K562 (cell line): Measurements from ENCODE around the gene CNN3. TPM values are rescaled to one million over a fixed set of nuclear protein-coding genes. Genes with fewer than 3 reads are reported as not detected.

Experiments used
- ATF6 ChIP-seq: sonication (generic); formaldehyde crosslinking; IDR thresholded peaks from 2 replicates; pipeline ENCODE4 v1.4.0; 2020; ENCODE audit warnings: mild to moderate bottlenecking, missing genetic modification reagents
- BCL6 ChIP-seq: fragments of 250-450 bp; sonication (Bioruptor Pico); IDR thresholded peaks from 2 replicates; pipeline ENCODE4 v1.4.0; 2020
- CBFA2T2 ChIP-seq: fragments of 450-650 bp; conservative IDR thresholded peaks from 2 replicates; pipeline ENCODE4 v1.6.1; 2017; ENCODE audit warnings: mild to moderate bottlenecking
- DEAF1 ChIP-seq: fragments of 450-650 bp; formaldehyde crosslinking; IDR thresholded peaks from 2 replicates; pipeline ENCODE4 v1.4.0; 2020; ENCODE audit warnings: mild to moderate bottlenecking, moderate library complexity
- EHMT2 ChIP-seq: fragments of 450-650 bp; IDR thresholded peaks from 2 replicates; pipeline ENCODE4 v1.6.1; 2018; ENCODE audit warnings: antibody characterized with exemption
- HCFC1 ChIP-seq: IDR thresholded peaks from 2 replicates; pipeline ENCODE4 v1.6.1; 2012; ENCODE audit warnings: low read depth, low read length, improper control_type of control experiment
- ID3 ChIP-seq, 2 experiments: fragments of 250-450 bp in 1 of 2; fragments of 450-650 bp in 1 of 2; sonication (Bioruptor Pico) in 1 of 2; IDR thresholded peaks; 2 replicates each; pipeline versions ENCODE4 v1.6.1 to v1.8.0; 2016 to 2021; ENCODE audit warnings: mild to moderate bottlenecking in 2 of 2, moderate library complexity in 2 of 2, missing compliant biosample characterization in 1 of 2, missing genetic modification characterization in 1 of 2
- JUND ChIP-seq, 2 experiments: IDR thresholded peaks; 2 replicates in 1 of 2; 3 replicates in 1 of 2; pipeline ENCODE4 v1.6.1; 2011; ENCODE audit warnings: borderline replicate concordance in 2 of 2, low read depth in 2 of 2, low read length in 2 of 2, improper control_type of control experiment in 1 of 2, missing biosample characterization in 1 of 2, missing genetic modification characterization in 1 of 2, missing genetic modification reagents in 1 of 2
- MITF ChIP-seq: IDR thresholded peaks from 2 replicates; pipeline ENCODE4 v1.6.1; 2014; ENCODE audit warnings: antibody characterized with exemption
- NFRKB ChIP-seq: fragments of 450-650 bp; IDR thresholded peaks from 2 replicates; pipeline ENCODE4 v1.6.1; 2016; ENCODE audit warnings: low read depth
- NR2F6 ChIP-seq: fragments of 450-650 bp; formaldehyde crosslinking; IDR thresholded peaks from 2 replicates; pipeline ENCODE4 v1.4.0; 2020; ENCODE audit warnings: mild to moderate bottlenecking
- NR3C1 ChIP-seq: sonication (generic); formaldehyde crosslinking; IDR thresholded peaks from 2 replicates; pipeline ENCODE4 v1.8.1; 2022; ENCODE audit warnings: missing genetic modification reagents
- RAD51 ChIP-seq: fragments of 450-650 bp; IDR thresholded peaks from 2 replicates; pipeline ENCODE4 v1.7.1; 2016; ENCODE audit warnings: low read depth, mild to moderate bottlenecking, borderline replicate concordance
- SRSF1 ChIP-seq: fragments of 200-400 bp; formaldehyde crosslinking; IDR thresholded peaks from 2 replicates; pipeline ENCODE4 v1.6.1; 2017; ENCODE audit warnings: mild to moderate bottlenecking, low read depth, low read length, moderate library complexity
- TOE1 ChIP-seq, 2 experiments: fragments of 450-650 bp in 1 of 2; sonication (generic) in 1 of 2; formaldehyde crosslinking in 1 of 2; IDR thresholded peaks; 2 replicates each; pipeline versions ENCODE4 v1.7.1 to v1.8.0; 2016 to 2022; ENCODE audit warnings: borderline replicate concordance in 2 of 2, mild to moderate bottlenecking in 2 of 2, antibody characterized with exemption in 1 of 2, inconsistent platforms in 1 of 2, low read depth in 1 of 2, missing genetic modification reagents in 1 of 2, moderate library complexity in 1 of 2
- ZNF232 ChIP-seq: sonication (generic); formaldehyde crosslinking; IDR thresholded peaks from 2 replicates; pipeline ENCODE4 v1.8.0; 2022; ENCODE audit warnings: mild to moderate bottlenecking, missing genetic modification reagents
- ZNF431 ChIP-seq: sonication (generic); formaldehyde crosslinking; IDR thresholded peaks from 2 replicates; pipeline ENCODE4 v1.8.0; 2022; ENCODE audit warnings: mild to moderate bottlenecking, missing genetic modification reagents
- ZNF444 ChIP-seq: fragments of 250-450 bp; sonication (Bioruptor Pico); IDR thresholded peaks from 2 replicates; pipeline ENCODE4 v1.4.0; 2020; ENCODE audit warnings: mild to moderate bottlenecking, moderate library complexity
- ZNF449 ChIP-seq: fragments of 250-450 bp; sonication (Bioruptor Pico); IDR thresholded peaks from 2 replicates; pipeline ENCODE4 v1.8.0; 2022; ENCODE audit warnings: moderate library complexity, mild to moderate bottlenecking, inconsistent platforms
- polyA plus RNA-seq, 8 experiments: library from polyadenylated mRNA; depleted of rRNA in 4 of 8; stranded (reverse) in 5 of 8; unstranded in 3 of 8; fragments of >200 nt; fragmentation: Nextera tagmentation in 2 of 8; fragmentation: Illumina TruSeq in 1 of 8; extraction: Ambion mirVana in 2 of 8; extraction: Trizol in 1 of 8; gene quantifications; 2 replicates each; pipeline versions ENCODE4 v1.2.1 to v1.2.3, GENCODE V29; 2011 to 2014; ENCODE audit warnings: inconsistent platforms in 1 of 8, missing spikeins in 1 of 8
- total RNA-seq, 7 experiments: library from RNA; depleted of rRNA in 6 of 7; stranded (reverse); fragments of >200 nt in 6 of 7; fragmentation: Illumina TruSeq in 2 of 7; extraction: Trizol in 2 of 7; gene quantifications; 2 replicates each; pipeline versions ENCODE4 v1.2.1 to v1.2.3, GENCODE V29; 2011 to 2021; ENCODE audit warnings: low replicate concordance in 1 of 7

CNN3 gene
- total and polyA plus RNA-seq, 9 of the 15 experiments (the other 6 are each of a cell fraction or from before 2014, with no cell fraction given), result 0.06 to 0.62 (median 0.18) TPM; not detected in 4

GRCh38 chr1:94854458-94855306, 72.2 kb downstream of the CNN3 start (continued):
- TF ChIP-seq ATF6 (CRISPR knock-in tag), result no peak
- peak; percentile 71 for TF ChIP-seq RAD51
- 0 out of 2 replicates have a peak, but pooled peaks have one; percentile 34 for TF ChIP-seq JUND (IDR thresholded peaks at IDR 0.05; ENCODE audit: borderline replicate concordance, low read depth, low read length)
- no peak; the same call in 2 of the 3 replicates for TF ChIP-seq JUND (tag; IDR thresholded peaks at IDR 0.05; ENCODE audit: borderline replicate concordance, low read depth, low read length)
- peak; percentile 98 for TF ChIP-seq MITF
- no peak for TF ChIP-seq CBFA2T2
- TF ChIP-seq HCFC1, result no peak
- no peak for TF ChIP-seq NR2F6 (CRISPR knock-in tag)
- TF ChIP-seq ID3 (CRISPR knock-in tag; IDR thresholded peaks at IDR 0.05), result no peak
- no peak for TF ChIP-seq ID3 (tag; IDR thresholded peaks at IDR 0.05)
- no peak for TF ChIP-seq ZNF431 (CRISPR knock-in tag)
- TF ChIP-seq NFRKB, result no peak
- no peak for TF ChIP-seq SRSF1
- no peak for TF ChIP-seq BCL6 (CRISPR knock-in tag)
- no peak for TF ChIP-seq ZNF444 (CRISPR knock-in tag)
- TF ChIP-seq ZNF449 (CRISPR knock-in tag), result no peak
- TF ChIP-seq DEAF1 (CRISPR knock-in tag), result peak; percentile 74
- TF ChIP-seq ZNF232 (CRISPR knock-in tag), result no peak
- 0 out of 2 replicates have a peak, but pooled peaks have one; percentile 36 for TF ChIP-seq EHMT2
- peak; percentile 85 for TF ChIP-seq TOE1 (IDR thresholded peaks at IDR 0.05; ENCODE audit: borderline replicate concordance)
- TF ChIP-seq TOE1 (CRISPR knock-in tag; IDR thresholded peaks at IDR 0.05; ENCODE audit: borderline replicate concordance, low read depth), result no peak
- TF ChIP-seq NR3C1 (CRISPR knock-in tag), result no peak
